HEK293 (cell line): ENCODE data around the gene SLFN5.

Experiments used
- BCL11A ChIP-seq: fragments of 450-650 bp; formaldehyde crosslinking; IDR thresholded peaks from 2 replicates; pipeline ENCODE4 v1.5.1; 2016; ENCODE audit warnings: low read depth, missing biosample characterization, missing genetic modification characterization
- HOXD13 ChIP-seq: sonication (generic); formaldehyde crosslinking; IDR thresholded peaks from 2 replicates; pipeline ENCODE4 v1.8.0; 2022; ENCODE audit warnings: missing genetic modification reagents, borderline replicate concordance
- MZF1 ChIP-seq: fragments of 450-650 bp; formaldehyde crosslinking; IDR thresholded peaks from 2 replicates; pipeline ENCODE4 v1.5.1; 2017; ENCODE audit warnings: missing biosample characterization, missing genetic modification characterization, borderline replicate concordance
- TRIM28 ChIP-seq: IDR thresholded peaks from 2 replicates; pipeline ENCODE4 v1.6.1; 2011; ENCODE audit warnings: low read length, control low read depth, borderline replicate concordance
- ZNF157 ChIP-seq: fragments of 450-650 bp; formaldehyde crosslinking; IDR thresholded peaks from 2 replicates; pipeline ENCODE4 v1.5.1; 2016; ENCODE audit warnings: missing biosample characterization, missing genetic modification characterization
- ZNF175 ChIP-seq: fragments of 450-650 bp; formaldehyde crosslinking; IDR thresholded peaks from 2 replicates; pipeline ENCODE4 v1.5.1; 2016; ENCODE audit warnings: missing biosample characterization, missing genetic modification characterization
- ZNF18 ChIP-seq: fragments of 450-650 bp; formaldehyde crosslinking; IDR thresholded peaks from 2 replicates; pipeline ENCODE4 v1.5.1; 2016; ENCODE audit warnings: missing biosample characterization, missing genetic modification characterization
- ZNF19 ChIP-seq: fragments of 450-650 bp; formaldehyde crosslinking; IDR thresholded peaks from 2 replicates; pipeline ENCODE4; 2016; ENCODE audit warnings: missing biosample characterization, missing genetic modification characterization, low read depth
- ZNF2 ChIP-seq: fragments of 450-650 bp; formaldehyde crosslinking; IDR thresholded peaks from 2 replicates; pipeline ENCODE4 v1.5.1; 2016; ENCODE audit warnings: missing biosample characterization, missing genetic modification characterization
- ZNF223 ChIP-seq: fragments of 450-650 bp; formaldehyde crosslinking; IDR thresholded peaks from 2 replicates; pipeline ENCODE4 v1.5.1; 2016; ENCODE audit warnings: missing biosample characterization, missing genetic modification characterization
- ZNF488 ChIP-seq: fragments of 450-650 bp; formaldehyde crosslinking; IDR thresholded peaks from 2 replicates; pipeline ENCODE4 v1.5.1; 2016; ENCODE audit warnings: missing biosample characterization, missing genetic modification characterization
- ZNF521 ChIP-seq: fragments of 450-650 bp; formaldehyde crosslinking; IDR thresholded peaks from 2 replicates; pipeline ENCODE4 v1.5.1; 2017; ENCODE audit warnings: missing biosample characterization, mild to moderate bottlenecking, missing genetic modification characterization
- ZNF585B ChIP-seq: fragments of 450-650 bp; formaldehyde crosslinking; IDR thresholded peaks from 2 replicates; pipeline ENCODE4 v1.5.1; 2016; ENCODE audit warnings: missing biosample characterization, missing genetic modification characterization
- ZNF654 ChIP-seq: fragments of 450-650 bp; formaldehyde crosslinking; IDR thresholded peaks from 2 replicates; pipeline ENCODE4 v1.5.1; 2016; ENCODE audit warnings: low read depth, missing biosample characterization, missing genetic modification characterization
- ZNF670 ChIP-seq: fragments of 450-650 bp; formaldehyde crosslinking; IDR thresholded peaks from 2 replicates; pipeline ENCODE4 v1.5.1; 2016; ENCODE audit warnings: missing biosample characterization, missing genetic modification characterization, low read depth
- ZNF776 ChIP-seq: fragments of 450-650 bp; formaldehyde crosslinking; IDR thresholded peaks from 2 replicates; pipeline ENCODE4 v1.5.0; 2017; ENCODE audit warnings: missing biosample characterization, missing genetic modification characterization, borderline replicate concordance
- ZNF843 ChIP-seq: fragments of 450-650 bp; formaldehyde crosslinking; IDR thresholded peaks from 2 replicates; pipeline ENCODE4 v1.5.1; 2016; ENCODE audit warnings: missing biosample characterization, missing genetic modification characterization
- ZSCAN30 ChIP-seq: fragments of 450-650 bp; IDR thresholded peaks from 2 replicates; pipeline ENCODE4 v1.5.1; 2018; ENCODE audit warnings: missing biosample characterization, mild to moderate bottlenecking, missing genetic modification characterization, moderate library complexity
- TF ChIP-seq, protein P1 (sequence below): fragments of 450-650 bp; formaldehyde crosslinking; IDR thresholded peaks from 2 replicates; pipeline ENCODE4 v1.5.1; 2017; ENCODE audit warnings: missing biosample characterization, missing genetic modification characterization
- TF ChIP-seq, protein P2 (sequence below): fragments of 450-650 bp; formaldehyde crosslinking; IDR thresholded peaks from 2 replicates; pipeline ENCODE4 v1.5.1; 2016; ENCODE audit warnings: missing biosample characterization, missing genetic modification characterization

SLFN5 gene

DNA sequence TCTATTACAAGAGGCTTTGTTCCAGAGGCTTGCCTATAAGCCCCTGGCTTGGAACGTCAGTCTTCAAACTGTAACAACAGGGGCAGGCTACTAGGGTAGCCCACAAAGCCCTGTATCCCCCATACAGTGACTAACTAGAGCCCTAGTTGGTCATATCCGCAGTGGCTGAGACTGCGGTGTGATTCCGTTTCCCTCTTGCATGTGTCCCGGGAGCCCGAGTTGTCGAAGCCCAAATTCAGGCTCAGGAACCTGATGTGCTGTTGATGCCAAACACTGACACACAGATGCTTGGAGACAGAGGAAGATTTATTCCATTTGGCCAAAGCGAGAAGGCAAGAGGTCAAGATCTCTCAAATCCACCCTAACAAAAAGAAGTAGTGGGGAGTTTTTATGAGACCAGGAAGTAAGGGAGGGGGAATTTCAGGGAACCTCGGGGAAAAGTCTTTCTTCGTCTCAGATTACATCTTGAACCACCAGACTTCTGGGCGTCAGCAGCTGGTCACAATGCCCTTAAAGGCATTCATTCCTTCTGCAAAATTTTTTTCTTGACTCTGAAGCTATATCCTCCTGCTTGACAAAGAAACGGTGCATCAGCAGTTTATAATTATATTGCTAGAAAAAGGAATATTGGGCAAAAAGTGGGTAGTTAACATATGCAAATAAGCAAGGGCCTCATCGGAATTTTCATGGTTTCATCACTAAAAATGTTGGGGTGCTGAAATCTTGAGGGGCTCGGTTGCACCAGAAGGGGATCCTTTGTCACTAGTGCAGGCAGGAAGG is 879 bp downstream of the SLFN5 start (continued):
- TF ChIP-seq ZNF18 (peak; percentile 57; the same call in 1 of the 2 replicates), TRIM28 (peak; percentile 50; the same call in 1 of the 2 replicates), ZSCAN30 (no peak), MZF1 (tag by site-specific recombination) (peak; percentile 64; the same call in 1 of the 2 replicates), BCL11A (tag by site-specific recombination) (0 out of 2 replicates have a peak, but pooled peaks have one; percentile 23), ZNF670 (tag by site-specific recombination) (no peak), ZNF19 (tag by site-specific recombination) (no peak), ZNF654 (tag by site-specific recombination) (no peak), HOXD13 (no peak), ZNF488 (tag by site-specific recombination) (no peak), ZNF585B (no peak), ZNF175 (tag by site-specific recombination) (no peak), ZNF843 (tag by site-specific recombination) (0 out of 2 replicates have a peak, but pooled peaks have one; percentile 20), ZNF157 (tag by site-specific recombination) (no peak), ZNF776 (tag by site-specific recombination) (no peak), ZNF2 (tag by site-specific recombination) (no peak), ZNF223 (tag by site-specific recombination) (no peak), ZNF521 (tag by site-specific recombination) (no peak)
- TF ChIP-seq, protein P1, sequence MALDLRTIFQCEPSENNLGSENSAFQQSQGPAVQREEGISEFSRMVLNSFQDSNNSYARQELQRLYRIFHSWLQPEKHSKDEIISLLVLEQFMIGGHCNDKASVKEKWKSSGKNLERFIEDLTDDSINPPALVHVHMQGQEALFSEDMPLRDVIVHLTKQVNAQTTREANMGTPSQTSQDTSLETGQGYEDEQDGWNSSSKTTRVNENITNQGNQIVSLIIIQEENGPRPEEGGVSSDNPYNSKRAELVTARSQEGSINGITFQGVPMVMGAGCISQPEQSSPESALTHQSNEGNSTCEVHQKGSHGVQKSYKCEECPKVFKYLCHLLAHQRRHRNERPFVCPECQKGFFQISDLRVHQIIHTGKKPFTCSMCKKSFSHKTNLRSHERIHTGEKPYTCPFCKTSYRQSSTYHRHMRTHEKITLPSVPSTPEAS (tag by site-specific recombination): no peak
- TF ChIP-seq, protein P2, sequence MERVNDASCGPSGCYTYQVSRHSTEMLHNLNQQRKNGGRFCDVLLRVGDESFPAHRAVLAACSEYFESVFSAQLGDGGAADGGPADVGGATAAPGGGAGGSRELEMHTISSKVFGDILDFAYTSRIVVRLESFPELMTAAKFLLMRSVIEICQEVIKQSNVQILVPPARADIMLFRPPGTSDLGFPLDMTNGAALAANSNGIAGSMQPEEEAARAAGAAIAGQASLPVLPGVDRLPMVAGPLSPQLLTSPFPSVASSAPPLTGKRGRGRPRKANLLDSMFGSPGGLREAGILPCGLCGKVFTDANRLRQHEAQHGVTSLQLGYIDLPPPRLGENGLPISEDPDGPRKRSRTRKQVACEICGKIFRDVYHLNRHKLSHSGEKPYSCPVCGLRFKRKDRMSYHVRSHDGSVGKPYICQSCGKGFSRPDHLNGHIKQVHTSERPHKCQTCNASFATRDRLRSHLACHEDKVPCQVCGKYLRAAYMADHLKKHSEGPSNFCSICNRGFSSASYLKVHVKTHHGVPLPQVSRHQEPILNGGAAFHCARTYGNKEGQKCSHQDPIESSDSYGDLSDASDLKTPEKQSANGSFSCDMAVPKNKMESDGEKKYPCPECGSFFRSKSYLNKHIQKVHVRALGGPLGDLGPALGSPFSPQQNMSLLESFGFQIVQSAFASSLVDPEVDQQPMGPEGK (tag by site-specific recombination): peak; percentile 34; the same call in 1 of the 2 replicates
